Thyroid gland (tissue), 4 donors: ENCODE data around the gene PER2.

Source experiments
- POLR2A ChIP-seq, 2 donors: fragments of 450-650 bp; IDR thresholded peaks; one replicate each; pipeline ENCODE4 v1.6.1; 2017; ENCODE audit warnings: antibody characterized with exemption in 2 of 2, mild to moderate bottlenecking in 2 of 2, moderate library complexity in 1 of 2
- TF ChIP-seq, protein P1 (sequence below), 6 experiments: fragments of 200-600 bp in 3 of 6; fragments of 450-650 bp in 3 of 6; sonication (generic) in 3 of 6; IDR thresholded peaks; one replicate each; pipeline ENCODE4 v1.5.1; 2016 to 2019; ENCODE audit warnings: antibody characterized with exemption in 6 of 6, mild to moderate bottlenecking in 2 of 6, inconsistent platforms in 1 of 6, moderate library complexity in 1 of 6

- TF ChIP-seq, protein P1, sequence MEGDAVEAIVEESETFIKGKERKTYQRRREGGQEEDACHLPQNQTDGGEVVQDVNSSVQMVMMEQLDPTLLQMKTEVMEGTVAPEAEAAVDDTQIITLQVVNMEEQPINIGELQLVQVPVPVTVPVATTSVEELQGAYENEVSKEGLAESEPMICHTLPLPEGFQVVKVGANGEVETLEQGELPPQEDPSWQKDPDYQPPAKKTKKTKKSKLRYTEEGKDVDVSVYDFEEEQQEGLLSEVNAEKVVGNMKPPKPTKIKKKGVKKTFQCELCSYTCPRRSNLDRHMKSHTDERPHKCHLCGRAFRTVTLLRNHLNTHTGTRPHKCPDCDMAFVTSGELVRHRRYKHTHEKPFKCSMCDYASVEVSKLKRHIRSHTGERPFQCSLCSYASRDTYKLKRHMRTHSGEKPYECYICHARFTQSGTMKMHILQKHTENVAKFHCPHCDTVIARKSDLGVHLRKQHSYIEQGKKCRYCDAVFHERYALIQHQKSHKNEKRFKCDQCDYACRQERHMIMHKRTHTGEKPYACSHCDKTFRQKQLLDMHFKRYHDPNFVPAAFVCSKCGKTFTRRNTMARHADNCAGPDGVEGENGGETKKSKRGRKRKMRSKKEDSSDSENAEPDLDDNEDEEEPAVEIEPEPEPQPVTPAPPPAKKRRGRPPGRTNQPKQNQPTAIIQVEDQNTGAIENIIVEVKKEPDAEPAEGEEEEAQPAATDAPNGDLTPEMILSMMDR (IDR thresholded peaks at IDR 0.05), result no peak
- TF ChIP-seq POLR2A (IDR thresholded peaks at IDR 0.05), result no peak
These were observed 6.5 kb downstream of the PER2 start for GRCh38 chr2:238281826-238282480.
